D721Med (cell line): ENCODE data around the gene GNG8.

ENCODE experiments used
- DNase-seq: peaks from one replicate; pipeline ENCODE4 v3.0.0; 2011; ENCODE audit warnings: low spot score; ENCODE audit not compliant: insufficient read length
- FAIRE-seq: peaks from 2 replicates; lab custom pipeline; 2011; peaks lifted over from hg19 to GRCh38; lab: Jason Lieb, UNC
- CTCF ChIP-seq: IDR thresholded peaks from 2 replicates; pipeline ENCODE4 v1.5.1; 2012; ENCODE audit warnings: mild to moderate bottlenecking, control low read depth; ENCODE audit not compliant: insufficient read depth; ENCODE audit errors: missing control alignments

GNG8 gene

GRCh38 chr19:46609511-46610412 lies 26.2 kb downstream of the GNG8 start:
- FAIRE-seq: no peak
- TF ChIP-seq CTCF: no peak
- no peak for DNase-seq

- FAIRE-seq (no peak), DNase-seq (no peak)
- no peak for TF ChIP-seq CTCF
These were observed 27.2 kb downstream of the GNG8 start for GRCh38 chr19:46608581-46609345.

- DNase-seq (peak; percentile 10), FAIRE-seq (no peak)
- TF ChIP-seq CTCF: no peak
These were observed 27.8 kb downstream of the GNG8 start for GRCh38 chr19:46608178-46608577.

- no peak for FAIRE-seq
- TF ChIP-seq CTCF: no peak
- DNase-seq: no peak
These were observed 28.6 kb downstream of the GNG8 start for GRCh38 chr19:46607448-46607841.

GRCh38 chr19:46606681-46607447 lies 29.1 kb downstream of the GNG8 start:
- peak; percentile 8 for DNase-seq
- no peak for TF ChIP-seq CTCF
- no peak for FAIRE-seq

- DNase-seq (no peak), FAIRE-seq (no peak)
- no peak for TF ChIP-seq CTCF
These were observed 30.0 kb downstream of the GNG8 start for GRCh38 chr19:46606019-46606418.
